ENCODE results near the gene BORCS6. TPM values are rescaled to one million over a fixed set of nuclear protein-coding genes. Genes with fewer than 3 reads are reported as not detected.

The BORCS6 gene
- polyA plus RNA-seq, result 10 to 100 TPM; 24.0 to 38.8 (median 27.5) TPM

DNA sequence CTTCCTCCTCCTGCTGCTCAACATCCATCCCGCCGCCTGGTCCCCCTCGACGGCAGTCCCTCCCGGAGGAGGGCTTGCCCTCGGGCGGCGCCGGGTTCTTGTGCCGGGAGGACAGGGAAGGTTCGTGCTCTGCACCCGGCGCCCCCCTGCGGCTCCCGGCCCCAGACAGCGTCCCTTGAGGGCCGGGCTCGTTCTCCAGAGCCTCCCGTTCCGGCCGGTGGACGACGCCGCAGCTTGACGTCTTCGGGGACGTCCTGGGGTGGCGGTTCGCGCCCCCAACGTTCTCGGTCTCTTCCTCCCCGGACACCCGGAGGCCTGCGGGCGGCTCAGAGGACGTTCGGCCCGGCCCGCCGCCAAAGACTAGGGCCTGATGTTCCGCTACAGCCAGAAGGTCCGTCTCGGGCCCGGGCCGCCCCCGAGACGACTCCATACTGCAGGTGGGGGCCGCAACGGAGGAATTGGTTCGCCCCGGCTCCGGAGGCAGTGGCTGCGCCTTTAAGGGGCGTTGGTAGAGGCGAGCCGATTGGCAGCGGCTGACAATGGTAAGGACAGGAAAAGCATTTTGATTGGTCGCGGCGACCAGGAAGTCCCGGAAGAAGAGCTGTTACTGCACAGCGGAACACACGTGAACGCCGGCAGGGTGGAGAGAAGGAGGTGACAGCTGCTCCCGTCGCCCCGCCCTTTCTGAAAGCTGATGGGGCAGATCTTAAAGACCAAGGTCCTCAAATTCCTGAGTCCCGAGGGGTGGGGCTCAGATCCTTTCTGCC is at the start of gene BORCS6:
Gene BORCS6, minus strand, starts transcription at position 470 of the 767 bp plus-strand sequence. Its CDS starts 40 bp downstream, at position 430.
- H3K36me3 Mint-ChIP-seq, result no peaks in the 10 kb centered on the region
- H3K4me3 Mint-ChIP-seq, result no peak within 1 kb of the TSS
- no peaks in the 10 kb centered on the region for H3K9me3 Mint-ChIP-seq
- peaks cover 0 to 6% (median 3%) of the 10 kb centered on the region in 3 donors for H3K27me3 Mint-ChIP-seq (ENCODE audit: low read depth in 3 of 3)
- H3K4me1 Mint-ChIP-seq, result peaks cover 12 to 14% of the 10 kb centered on the region in 2 donors
- H3K27ac Mint-ChIP-seq, result peak within 1 kb of the TSS; percentile 77 to 94 (median 88)
- DNase-seq, result peak; percentile 96

DNA sequence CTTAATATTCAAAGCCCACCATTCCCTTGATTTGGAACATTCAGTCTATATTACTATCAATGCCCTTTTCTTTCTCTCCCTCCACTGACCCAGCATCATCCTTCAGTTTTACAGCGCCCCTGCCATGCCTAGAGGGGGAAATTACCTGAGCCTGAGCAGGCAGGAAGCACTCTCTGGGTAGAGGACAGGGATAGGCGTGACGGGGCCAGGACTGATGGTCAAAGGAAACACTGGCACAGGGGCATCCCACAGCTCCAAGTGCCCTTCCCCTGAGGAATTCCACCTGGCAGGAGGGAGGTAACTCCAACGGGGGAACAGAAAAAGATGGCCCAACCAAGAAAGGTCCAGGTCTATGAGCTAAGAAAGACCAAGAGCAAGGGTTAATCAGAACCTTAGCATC is 47.9 kb upstream of the BORCS6 start:
- peaks cover 6 to 29% of the 10 kb centered on the region in 2 donors for H3K4me1 Mint-ChIP-seq
- H3K36me3 Mint-ChIP-seq, result peaks cover 22 to 59% (median 42%) of the 10 kb centered on the region in 3 donors
- H3K9me3 Mint-ChIP-seq, result no peaks in the 10 kb centered on the region
- peak overlapping the region in 2 of 6 donors; percentile 27 to 29 for H3K27ac Mint-ChIP-seq
- H3K27me3 Mint-ChIP-seq (ENCODE audit: low read depth in 3 of 3), result peaks cover 0 to 2% (median 0%) of the 10 kb centered on the region in 3 donors
- H3K4me3 Mint-ChIP-seq, result no peak overlapping the region
- DNase-seq, result no peak

DNA sequence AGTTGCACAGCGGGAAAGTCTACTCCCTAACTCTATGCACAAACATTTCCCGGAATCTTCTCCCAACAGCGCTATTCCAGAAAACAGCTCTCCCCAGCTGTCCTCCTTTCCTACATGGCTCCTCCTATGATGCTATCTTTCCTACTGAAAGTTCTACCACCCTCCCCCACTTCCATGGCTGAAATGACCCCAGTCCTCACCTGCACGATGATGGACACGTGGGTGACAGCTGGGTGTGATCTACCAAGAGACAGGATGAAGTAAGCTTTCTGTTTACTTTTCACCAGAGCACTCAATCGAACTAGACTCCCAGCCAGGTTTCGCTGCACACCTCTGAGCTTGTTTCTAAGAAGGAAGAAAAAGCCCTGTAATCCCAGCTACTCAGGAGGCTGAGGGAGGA is 47.2 kb upstream of the BORCS6 start:
- Mint-ChIP-seq H3K36me3 (peaks cover 26 to 61% (median 45%) of the 10 kb centered on the region in 3 donors), H3K4me3 (no peak overlapping the region), H3K27me3 (ENCODE audit: low read depth in 3 of 3) (peaks cover 0 to 2% (median under 1%) of the 10 kb centered on the region in 3 donors), H3K4me1 (peaks cover 2 to 27% of the 10 kb centered on the region in 2 donors), H3K9me3 (no peaks in the 10 kb centered on the region), H3K27ac (peak overlapping the region in 1 of 6 donors; percentile 21)
- DNase-seq, result no peak

DNA sequence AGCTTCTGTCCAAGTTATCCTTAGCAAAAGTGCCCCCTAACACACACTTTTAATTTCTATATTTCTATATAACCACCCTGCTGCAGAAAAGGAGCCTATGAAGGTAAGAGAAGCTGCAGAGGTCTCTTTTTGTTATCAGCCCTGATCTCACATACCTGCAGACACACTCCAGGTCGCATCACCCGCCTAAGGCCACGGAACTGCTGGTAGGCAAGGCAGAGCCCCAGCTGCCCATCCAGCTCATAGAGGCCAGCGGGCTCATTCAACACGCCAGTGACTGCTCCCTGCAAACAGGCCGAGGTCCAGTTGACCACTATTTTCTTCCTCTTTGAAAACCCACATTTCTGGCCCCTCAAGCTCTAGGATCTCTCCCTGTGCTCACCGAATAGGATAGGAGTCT is 45.7 kb upstream of the BORCS6 start:
- Mint-ChIP-seq H3K27ac (peak overlapping the region in 1 of 6 donors; percentile 55), H3K4me3 (no peak overlapping the region), H3K9me3 (no peaks in the 10 kb centered on the region), H3K36me3 (peaks cover 31 to 75% (median 55%) of the 10 kb centered on the region in 3 donors), H3K4me1 (peaks cover 2 to 27% of the 10 kb centered on the region in 2 donors), H3K27me3 (ENCODE audit: low read depth in 3 of 3) (peaks cover 0 to 2% (median 2%) of the 10 kb centered on the region in 3 donors)
- no peak for DNase-seq

DNA sequence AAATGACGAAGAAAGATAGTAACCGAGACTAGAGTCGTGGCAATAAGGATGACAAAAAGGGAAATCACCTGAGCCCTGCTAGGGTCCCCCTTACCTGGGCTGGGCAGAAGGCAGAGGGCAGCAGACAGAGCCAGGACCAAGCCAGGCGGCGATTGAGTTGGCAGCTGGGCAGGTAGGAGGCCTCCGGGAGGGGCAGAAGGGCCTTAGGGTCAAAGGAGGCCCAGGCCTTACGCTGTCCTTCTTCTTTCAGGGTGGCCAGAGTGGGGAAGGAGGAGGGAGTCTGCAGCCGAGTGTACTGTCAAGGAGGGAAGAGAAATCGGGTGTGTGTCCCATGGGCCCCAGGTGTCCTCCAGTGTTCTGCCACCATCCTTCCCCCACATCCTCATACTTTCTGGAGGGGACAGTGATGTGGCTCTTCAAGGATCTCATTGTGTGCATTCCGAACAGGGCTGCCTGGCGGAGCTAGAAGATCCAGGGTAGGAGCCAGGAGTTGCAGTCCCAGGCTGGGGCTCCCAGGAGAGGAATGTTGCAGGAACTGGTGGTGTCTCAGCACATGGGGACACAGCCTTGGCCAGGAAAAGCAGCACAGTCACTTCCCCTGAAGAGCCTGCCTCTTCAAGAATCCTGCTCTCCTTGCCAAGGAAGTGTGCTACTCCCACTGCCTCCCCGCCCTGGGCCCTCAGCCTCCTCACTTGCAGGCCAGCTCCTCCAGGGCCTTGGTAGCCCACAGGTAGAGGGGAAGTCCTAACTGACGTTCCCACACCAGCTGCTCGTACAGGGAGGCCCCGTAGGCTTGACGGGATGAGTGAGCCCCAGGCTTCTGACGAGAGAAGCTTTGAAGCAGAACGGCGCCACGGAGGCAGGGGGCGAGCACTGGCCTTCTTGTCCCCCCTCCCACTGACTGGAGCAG is 44.6 kb upstream of the BORCS6 start:
- no peak overlapping the region for H3K4me3 Mint-ChIP-seq
- peaks cover 38 to 78% (median 59%) of the 10 kb centered on the region in 3 donors for H3K36me3 Mint-ChIP-seq
- H3K4me1 Mint-ChIP-seq, result peaks cover 2 to 22% of the 10 kb centered on the region in 2 donors
- no peak for DNase-seq
- peaks cover 0 to 2% (median 2%) of the 10 kb centered on the region in 3 donors for H3K27me3 Mint-ChIP-seq (ENCODE audit: low read depth in 3 of 3)
- no peaks in the 10 kb centered on the region for H3K9me3 Mint-ChIP-seq
- peak overlapping the region in 1 of 6 donors; percentile 54 for H3K27ac Mint-ChIP-seq

DNA sequence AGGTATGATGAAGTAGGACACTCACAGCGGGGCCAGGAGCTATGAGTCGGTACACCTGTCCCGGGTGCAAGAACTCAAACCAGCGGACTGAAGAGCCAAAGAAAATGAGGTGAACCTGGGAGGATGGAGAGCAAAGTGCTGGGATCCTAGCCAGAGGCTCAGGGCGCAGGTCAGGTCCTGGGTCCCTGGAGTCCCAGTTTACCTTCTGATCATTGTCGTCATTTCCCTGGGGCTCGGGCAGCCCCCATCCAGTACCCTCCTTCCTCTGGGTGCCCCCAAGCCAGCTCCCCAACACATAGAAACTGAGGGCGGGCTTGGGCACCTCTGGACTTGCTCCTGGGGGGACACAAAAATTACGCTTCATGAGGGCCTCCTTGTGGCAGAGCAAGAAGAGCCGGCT is 41.7 kb upstream of the BORCS6 start:
- DNase-seq, result no peak
- Mint-ChIP-seq H3K9me3 (peaks cover 0 to under 1% (median 0%) of the 10 kb centered on the region in 6 donors), H3K36me3 (peaks cover 40 to 77% (median 61%) of the 10 kb centered on the region in 3 donors), H3K27me3 (ENCODE audit: low read depth in 3 of 3) (peaks cover 5 to 10% (median 7%) of the 10 kb centered on the region in 3 donors), H3K4me1 (peaks cover 7 to 15% of the 10 kb centered on the region in 2 donors), H3K4me3 (no peak overlapping the region), H3K27ac (no peak overlapping the region)

DNA sequence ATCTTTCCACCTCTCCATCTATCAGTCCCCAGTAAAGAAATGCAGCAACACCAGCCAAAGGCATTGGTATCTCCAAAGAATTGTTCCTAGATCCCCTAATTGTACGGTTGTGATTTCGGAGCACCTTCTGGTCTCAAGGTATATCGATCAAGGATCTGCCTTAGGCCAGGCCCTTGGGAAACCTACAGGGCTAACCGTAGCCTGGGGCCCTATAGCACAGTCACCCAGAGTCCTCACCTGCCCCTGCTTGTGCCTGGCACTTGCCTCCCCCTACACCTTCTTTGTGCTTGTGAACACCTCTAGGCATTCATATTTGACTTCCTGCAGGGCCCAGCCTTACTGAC is 37.2 kb upstream of the BORCS6 start:
- Mint-ChIP-seq H3K9me3 (peaks cover 0 to 6% (median 1%) of the 10 kb centered on the region in 6 donors), H3K4me1 (peaks cover 45 to 52% of the 10 kb centered on the region in 2 donors), H3K27ac (peak overlapping the region; percentile 38 to 88 (median 72)), H3K27me3 (ENCODE audit: low read depth in 3 of 3) (peaks cover 23 to 34% (median 34%) of the 10 kb centered on the region in 3 donors), H3K4me3 (peak overlapping the region in 4 of 5 donors; percentile 48 to 64 (median 58)), H3K36me3 (peaks cover 28 to 45% (median 34%) of the 10 kb centered on the region in 3 donors)
- no peak for DNase-seq

DNA sequence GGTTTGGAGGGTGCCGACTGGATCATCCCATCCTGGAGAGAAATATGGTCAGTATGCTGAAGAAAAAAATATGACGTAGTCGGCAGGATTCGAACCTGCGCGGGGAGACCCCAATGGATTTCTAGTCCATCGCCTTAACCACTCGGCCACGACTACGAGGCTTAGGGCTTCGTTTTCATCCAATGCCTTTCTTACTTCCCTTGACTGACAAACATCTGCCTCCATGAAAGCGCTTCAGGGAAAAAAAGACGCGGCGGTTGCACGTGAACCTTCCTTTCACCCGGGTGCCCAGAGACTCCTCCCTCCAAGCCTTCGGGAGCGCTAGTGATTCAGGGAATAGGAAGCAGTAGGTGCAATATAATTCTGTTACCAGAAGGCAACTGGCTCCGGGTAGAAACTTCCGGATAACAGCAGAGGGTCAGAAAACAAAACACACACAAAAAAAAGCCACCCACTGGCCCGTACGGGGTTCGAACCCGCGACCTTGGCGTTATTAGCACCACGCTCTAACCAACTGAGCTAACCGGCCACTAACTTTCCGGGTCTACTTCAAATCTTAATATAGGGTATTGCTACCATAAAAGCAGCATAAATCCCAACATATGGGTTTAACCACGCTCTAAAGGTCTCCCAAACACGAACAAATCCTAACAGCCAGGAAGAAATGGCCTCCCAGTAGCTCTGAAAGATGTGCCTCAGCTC is 36.7 kb upstream of the BORCS6 start:
- peak; percentile 44 to 62 (median 47) for DNase-seq
- H3K27ac Mint-ChIP-seq, result peak overlapping the region; percentile 38 to 88 (median 72)
- peaks cover 48 to 57% of the 10 kb centered on the region in 2 donors for H3K4me1 Mint-ChIP-seq
- peaks cover 0 to 9% (median 2%) of the 10 kb centered on the region in 6 donors for H3K9me3 Mint-ChIP-seq
- peaks cover 28 to 39% (median 38%) of the 10 kb centered on the region in 3 donors for H3K27me3 Mint-ChIP-seq (ENCODE audit: low read depth in 3 of 3)
- peak overlapping the region; percentile 38 to 64 (median 58) for H3K4me3 Mint-ChIP-seq
- peaks cover 28 to 39% (median 34%) of the 10 kb centered on the region in 3 donors for H3K36me3 Mint-ChIP-seq

DNA sequence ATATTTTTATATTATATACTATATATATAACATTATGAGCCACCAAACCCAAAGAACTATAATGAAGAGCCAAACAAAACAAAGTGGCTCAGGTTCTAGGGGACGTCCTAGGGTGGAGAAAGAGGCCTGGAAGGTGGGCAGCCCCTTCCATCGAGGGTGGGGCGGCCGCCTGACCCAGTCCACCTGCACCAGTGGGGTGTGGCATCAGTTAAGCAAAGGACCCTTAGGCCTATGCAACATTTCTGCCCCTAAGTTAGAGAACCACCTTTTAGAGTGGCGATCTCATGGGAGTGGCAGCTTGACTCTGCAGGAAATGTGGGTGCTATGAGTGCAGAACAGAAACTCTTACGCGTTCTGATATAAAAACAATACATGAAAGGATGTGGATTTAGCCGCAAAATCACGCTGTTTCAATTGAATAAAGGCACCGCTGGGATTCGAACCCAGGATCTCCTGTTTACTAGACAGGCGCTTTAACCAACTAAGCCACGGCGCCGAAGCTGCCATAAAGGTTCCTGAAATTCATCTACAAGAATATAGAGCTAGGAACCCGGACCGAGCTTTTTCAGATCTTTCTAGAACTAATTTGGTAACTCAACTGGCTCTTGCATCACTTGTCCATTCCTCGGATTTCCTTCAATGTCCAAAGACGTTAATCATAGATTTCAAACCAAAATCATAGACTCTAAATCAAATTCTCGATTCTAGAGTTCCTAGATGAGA is 36.0 kb upstream of the BORCS6 start:
- Mint-ChIP-seq H3K9me3 (peaks cover 0 to 9% (median 2%) of the 10 kb centered on the region in 6 donors), H3K27ac (peak overlapping the region; percentile 38 to 86 (median 67)), H3K36me3 (peaks cover 23 to 32% (median 29%) of the 10 kb centered on the region in 3 donors), H3K27me3 (ENCODE audit: low read depth in 3 of 3) (peaks cover 36 to 46% (median 45%) of the 10 kb centered on the region in 3 donors), H3K4me1 (peaks cover 52 to 63% of the 10 kb centered on the region in 2 donors), H3K4me3 (peak overlapping the region; percentile 38 to 64 (median 58))
- peak; percentile 46 to 81 (median 56) for DNase-seq

DNA sequence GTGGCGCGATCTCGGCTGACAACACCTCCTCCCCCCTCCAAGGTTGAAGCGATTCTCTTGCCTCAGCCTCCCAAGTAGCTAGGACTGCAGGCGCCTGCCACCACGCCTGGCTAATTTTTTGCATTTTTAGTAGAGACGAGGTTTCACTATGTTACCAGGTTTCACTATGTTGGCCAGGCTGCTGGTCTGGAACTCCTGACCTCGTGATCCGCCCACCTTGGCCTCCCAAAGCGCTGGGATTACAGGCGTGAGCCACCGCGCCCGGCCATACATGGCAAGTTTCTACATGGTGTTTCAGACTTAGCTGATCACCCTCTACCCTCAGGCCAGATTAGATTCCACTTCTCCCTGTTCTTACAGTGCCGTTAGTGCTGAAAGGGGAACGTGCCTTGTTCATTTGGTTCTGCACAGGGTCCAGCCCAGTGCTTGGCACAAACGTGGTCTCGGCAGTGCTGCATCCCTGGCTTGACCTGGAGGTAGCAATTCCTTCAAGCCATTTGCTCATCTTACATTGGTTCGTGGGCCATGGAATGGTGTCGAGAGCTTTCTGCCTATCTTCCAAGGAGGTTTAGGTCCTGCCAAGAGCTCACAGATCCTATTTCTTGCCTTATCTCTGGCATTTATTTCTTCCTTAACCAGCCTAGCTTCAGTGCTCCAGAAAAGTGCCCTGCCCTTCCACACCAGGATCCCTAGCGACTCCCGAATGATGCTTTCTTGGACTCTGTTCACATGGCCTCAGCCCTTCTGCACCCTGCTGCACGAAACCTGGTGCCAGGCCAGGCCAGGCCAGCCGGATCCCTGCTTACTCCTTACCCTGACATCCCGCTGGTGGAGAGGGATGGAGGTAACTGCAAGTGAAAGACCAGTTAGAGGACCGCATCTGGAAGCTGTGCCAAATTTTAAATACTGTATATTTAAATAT is 35.2 kb upstream of the BORCS6 start:
- Mint-ChIP-seq H3K9me3 (peaks cover 0 to 12% (median 3%) of the 10 kb centered on the region in 6 donors), H3K27me3 (ENCODE audit: low read depth in 3 of 3) (peaks cover 40 to 51% (median 51%) of the 10 kb centered on the region in 3 donors), H3K27ac (peak overlapping the region in 5 of 6 donors; percentile 32 to 86 (median 67)), H3K4me3 (peak overlapping the region; percentile 28 to 96 (median 73)), H3K36me3 (peaks cover 19 to 26% (median 25%) of the 10 kb centered on the region in 3 donors), H3K4me1 (peaks cover 57 to 70% of the 10 kb centered on the region in 2 donors)
- DNase-seq, result no peak

DNA sequence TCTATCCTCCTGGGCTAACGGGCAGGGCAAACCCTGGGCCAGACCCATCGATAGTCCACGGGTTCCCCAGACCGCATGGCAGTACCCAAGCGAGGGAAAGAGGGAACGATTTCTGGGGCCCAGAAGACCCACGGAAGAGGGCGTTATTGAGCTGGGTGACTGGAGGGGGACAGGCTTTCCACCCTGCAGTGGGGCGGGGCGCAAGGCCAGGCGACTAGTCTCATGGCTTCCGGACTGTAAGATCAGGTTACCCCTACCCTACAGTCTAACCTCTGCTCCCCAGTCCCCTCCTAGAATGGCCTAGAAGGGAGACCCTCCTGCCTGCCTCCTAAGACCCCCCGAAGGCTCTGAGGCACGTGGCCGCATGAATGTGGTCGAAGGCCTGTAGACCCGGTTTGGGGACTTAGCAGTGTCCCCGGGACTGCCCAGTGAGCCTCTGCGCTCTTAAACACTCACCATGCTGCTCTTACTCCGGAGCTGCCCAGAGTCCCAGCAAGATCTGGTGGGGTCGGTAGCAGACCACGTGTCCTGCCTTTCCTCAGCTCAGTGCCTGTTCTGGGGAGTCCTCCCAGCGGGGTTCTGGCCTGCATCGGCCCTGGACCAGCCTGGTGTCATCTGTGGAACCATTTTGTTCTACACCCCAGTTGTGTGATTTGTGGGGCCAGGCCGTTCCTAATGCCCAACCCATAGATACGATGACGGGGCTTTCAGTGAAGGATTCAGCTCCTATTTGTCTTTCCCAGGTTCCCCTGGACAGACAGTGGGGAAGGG is 33.6 kb upstream of the BORCS6 start:
- DNase-seq, result peak in 2 of 3 donors; percentile 42 to 53
- H3K4me3 Mint-ChIP-seq, result peak overlapping the region; percentile 92 to 98 (median 95)
- peaks cover 7 to 16% (median 11%) of the 10 kb centered on the region in 3 donors for H3K36me3 Mint-ChIP-seq
- H3K27ac Mint-ChIP-seq, result peak overlapping the region; percentile 95 to 99 (median 98)
- H3K4me1 Mint-ChIP-seq, result peaks cover 62 to 77% of the 10 kb centered on the region in 2 donors
- H3K27me3 Mint-ChIP-seq (ENCODE audit: low read depth in 3 of 3), result peaks cover 40 to 57% (median 54%) of the 10 kb centered on the region in 3 donors
- H3K9me3 Mint-ChIP-seq, result peaks cover 0 to 12% (median 3%) of the 10 kb centered on the region in 6 donors
